DMS 273 (cell line): ENCODE data around the gene PLA2G6.

Experiments
- DNase-seq: peaks from one replicate; lab custom pipeline; 2025; ENCODE audit not compliant: unreplicated experiment; lab: John Stamatoyannopoulos, UW

Gene PLA2G6

DNA sequence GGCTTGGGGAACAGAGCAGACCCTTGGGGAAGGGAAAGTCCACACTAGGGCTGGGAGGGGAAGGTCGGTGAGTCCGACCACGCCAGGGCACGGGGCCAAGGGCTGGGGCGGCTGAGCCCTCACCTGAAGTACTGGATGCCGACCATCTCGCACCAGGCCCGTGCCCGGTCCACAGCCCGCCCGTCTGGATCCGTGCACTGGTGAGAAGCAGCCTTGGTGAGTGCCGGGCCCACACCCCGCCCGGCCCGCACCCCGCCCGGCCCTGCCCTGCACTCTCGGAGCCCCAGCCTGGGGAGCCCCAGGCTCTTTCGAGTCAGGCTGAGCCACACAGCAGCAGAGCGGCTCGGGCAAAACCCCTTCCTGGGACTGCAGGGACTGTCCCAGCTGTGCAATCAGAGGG is 69.2 kb downstream of the PLA2G6 start:
- no peak for DNase-seq

DNA sequence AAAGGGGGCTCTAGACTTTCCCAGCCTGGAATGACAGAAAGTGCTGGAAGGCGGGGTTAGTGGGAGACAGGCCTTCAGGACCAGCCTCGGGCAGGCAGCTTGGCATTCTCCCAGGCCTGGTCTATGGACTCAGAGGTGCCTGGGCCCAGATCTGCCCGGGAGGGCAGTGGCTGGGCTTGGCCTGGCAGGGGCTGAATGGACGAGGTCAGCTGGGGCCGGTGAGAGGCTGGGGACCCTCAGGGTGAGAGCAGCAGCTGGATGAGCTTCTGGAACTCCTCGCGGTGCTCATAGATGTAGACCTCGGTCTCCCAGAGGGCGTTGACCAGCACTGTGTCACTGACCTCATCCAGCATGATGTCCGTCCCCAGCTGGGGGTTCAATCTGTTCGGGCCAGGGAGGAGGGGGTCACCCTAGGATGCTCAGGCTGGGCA is 69.7 kb downstream of the PLA2G6 start:
- no peak for DNase-seq

DNA sequence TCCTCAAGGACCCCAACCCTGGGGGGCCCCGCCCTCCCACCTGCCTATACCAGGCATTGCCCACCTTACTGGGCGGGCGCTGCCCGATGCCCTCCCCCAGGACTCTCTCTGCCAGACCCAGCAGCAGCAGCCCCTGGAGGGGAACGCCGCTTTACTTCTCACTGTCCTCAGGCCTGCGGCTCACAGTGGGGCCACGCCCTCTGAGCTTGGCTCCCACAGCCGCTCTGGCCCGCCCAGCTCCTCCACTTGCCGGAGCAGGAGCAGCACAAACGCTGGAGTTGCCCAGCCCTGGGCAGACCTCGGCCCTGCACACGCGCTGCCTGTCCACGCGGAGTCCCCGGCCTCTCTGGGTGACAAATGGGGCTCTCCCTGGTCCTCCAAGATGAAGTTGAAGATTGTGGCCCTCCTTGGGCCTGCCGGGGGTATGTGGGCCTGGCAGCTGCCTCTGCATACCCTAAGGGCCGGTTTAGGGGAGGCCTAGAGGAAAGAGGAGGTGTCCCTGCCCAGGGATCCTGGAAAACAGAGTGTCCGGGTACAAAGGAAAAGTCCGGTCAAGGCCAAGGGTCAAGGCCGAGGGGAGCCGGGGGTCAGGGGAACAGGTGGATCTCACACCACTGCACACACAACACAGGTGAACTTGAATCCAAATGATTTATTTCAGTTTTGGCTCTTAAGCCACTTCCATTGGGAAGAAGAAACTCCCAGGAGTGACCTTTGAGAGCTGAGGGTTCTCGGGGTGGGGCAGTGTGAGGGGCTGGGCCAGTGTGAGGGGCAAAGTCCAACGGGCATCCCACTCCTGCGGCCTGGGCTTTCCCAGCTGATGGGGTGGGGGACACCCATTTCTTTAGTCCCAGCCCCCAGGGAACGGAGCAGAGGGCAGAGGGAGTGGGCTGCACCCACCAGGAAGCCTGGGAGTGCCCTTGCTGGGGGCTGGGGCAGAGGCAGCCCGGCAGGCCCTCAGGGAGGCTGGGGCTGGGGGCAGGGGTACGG is 70.5 kb downstream of the PLA2G6 start:
- DNase-seq: peak; percentile 52

DNA sequence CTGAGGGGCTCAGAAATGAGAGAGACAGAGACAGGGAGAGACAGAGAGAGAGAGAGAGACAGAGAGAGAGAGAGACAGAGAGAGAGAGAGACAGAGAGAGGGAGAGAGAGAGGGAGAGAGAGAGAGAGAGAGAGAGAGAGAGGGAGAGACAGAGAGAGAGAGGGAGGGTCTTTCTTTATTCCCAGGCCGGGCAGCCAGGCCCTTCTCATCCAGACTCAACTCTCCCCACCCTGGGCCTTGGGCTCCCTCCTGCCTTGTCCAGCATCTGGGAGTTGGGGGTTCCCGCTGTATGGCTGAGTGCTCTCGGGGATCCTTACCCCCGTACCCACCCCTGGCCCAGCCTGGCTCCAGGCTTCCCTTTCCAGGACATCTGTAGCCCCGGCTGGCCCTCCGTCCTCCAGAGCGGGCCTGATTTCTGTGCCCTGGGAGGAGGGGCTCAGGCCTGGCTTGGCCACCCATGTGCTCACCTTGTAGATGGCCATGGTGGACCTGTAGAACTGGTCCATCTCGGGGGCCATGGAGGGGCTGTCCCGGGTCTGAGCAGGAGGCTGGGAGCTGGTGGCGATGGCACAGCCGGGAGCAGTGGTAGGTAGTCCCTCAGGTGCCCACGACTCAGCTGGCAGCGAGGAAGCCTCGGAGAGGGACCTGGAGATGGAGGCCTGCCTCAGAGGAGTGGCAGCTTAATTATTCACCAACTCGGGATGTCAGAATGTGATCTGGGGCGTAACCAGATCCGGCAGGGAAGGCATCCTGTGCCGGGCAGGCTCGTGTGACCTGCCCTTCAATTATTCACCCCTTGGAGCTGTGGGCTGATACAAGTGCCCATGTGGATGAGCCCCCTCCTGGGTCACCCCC is 71.4 kb downstream of the PLA2G6 start, which contains the start of gene BAIAP2L2:
TSS of gene BAIAP2L2 (minus strand) at position 677 of the 855 bp plus-strand sequence. CDS start at position 518, 159 bp downstream.
- peak; percentile 51 for DNase-seq

DNA sequence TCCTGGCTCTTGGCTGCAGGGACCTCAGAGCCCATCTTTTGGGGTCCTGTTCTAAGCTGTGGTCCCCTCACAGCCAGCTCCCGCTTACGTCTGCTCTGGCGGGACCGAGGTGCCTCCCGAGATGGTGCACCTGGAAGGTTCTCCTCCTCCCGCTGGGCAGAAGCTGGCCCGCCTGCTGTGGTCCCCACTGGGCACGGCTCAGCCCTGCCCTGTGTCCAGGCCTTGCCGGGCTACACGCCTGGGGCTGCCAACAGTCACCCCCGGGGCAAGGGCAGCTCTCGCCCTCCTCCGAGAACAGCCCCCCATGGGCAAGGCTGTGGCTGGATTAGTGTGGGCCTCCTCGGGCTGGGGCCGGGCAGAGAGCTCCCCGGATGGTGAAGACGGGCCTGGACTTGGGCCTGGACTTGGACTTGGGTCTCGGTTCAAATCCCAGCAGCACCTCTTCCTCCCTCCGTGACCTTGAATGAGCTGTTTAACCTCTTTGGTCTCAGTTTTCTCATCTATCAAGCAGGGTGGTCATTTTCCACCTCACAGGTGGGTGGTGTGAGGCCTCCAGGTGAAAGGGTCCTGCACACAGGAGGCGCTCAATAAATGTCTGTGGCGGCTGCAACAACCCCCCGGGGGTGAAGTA is 72.1 kb downstream of the PLA2G6 start:
- DNase-seq: no peak

DNA sequence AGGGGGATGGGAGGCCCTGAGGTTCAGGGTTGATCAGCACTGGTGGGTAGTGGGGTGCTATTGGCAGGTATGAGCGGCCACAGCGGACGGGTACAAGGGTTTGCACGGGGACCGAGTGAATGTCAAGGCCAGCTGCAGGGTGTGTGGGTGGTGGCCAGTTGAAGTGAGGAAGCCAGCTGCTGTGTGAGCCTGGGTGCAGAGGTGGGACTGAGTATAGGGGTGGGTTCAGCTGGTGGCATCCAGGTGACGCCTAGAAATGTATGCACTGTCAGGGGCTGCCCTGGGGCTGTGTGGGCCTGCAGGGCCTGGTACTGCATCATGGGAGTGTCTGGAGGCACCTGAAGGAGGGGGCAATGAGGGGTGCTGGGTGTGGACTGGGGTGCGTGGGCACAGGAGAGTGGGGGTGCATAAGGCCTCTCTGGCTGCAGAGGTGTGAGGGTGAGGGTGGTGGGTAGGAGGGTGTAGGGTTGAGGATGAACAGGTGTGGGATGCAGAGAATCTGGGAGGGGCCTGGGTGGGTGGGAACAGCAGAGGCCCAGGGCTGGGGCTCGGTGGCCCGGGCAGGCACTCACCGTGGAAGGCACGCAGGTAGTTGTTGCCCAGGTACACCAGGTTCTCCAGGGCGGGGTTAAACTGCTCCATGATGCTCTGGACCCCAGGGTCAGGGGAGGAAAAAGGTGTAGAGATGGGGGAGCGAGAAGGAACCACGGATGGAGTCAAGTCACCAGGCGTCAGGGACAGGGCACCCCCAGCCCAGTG is 72.9 kb downstream of the PLA2G6 start:
- DNase-seq: no peak

DNA sequence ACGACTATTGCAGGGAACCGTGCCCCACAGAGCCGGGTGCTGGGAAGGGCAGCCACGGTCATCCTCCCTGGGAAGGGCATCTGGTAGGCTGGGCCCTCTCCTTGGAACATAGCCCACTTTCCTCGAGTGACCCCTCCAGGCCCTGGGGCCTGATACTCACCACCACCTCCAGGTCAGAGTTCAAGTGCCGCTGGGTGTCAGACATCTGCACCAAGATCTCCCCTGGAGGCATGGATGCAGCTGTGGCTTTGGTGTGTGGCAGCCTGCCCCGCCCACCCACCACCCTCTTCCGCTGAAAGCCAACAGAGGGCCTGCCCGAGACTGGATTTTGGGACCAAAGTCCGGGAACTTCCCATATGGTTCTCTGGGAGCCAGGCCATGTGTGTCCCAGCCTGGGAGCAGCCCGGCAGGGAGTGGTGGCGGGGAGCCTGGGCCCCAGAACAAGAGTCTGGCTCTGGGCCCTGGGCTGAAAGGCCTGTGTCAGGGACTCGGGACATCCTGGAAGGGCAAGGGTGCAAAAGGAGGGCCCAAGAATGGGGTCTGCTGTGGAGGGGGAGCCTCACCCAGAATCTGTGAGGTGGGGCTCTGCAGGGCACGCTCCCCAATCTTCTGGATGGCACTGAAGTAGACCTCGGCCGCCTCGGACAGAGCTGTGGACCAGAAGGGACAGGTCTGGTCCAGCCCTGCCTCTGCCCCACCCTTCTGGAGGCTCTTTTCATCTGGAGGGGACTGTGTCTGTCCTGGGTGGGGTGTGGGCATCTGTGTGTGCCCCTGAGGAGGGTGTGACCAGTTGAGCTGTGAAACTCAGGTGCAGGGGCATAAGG is 73.7 kb downstream of the PLA2G6 start:
- DNase-seq: peak; percentile 78

DNA sequence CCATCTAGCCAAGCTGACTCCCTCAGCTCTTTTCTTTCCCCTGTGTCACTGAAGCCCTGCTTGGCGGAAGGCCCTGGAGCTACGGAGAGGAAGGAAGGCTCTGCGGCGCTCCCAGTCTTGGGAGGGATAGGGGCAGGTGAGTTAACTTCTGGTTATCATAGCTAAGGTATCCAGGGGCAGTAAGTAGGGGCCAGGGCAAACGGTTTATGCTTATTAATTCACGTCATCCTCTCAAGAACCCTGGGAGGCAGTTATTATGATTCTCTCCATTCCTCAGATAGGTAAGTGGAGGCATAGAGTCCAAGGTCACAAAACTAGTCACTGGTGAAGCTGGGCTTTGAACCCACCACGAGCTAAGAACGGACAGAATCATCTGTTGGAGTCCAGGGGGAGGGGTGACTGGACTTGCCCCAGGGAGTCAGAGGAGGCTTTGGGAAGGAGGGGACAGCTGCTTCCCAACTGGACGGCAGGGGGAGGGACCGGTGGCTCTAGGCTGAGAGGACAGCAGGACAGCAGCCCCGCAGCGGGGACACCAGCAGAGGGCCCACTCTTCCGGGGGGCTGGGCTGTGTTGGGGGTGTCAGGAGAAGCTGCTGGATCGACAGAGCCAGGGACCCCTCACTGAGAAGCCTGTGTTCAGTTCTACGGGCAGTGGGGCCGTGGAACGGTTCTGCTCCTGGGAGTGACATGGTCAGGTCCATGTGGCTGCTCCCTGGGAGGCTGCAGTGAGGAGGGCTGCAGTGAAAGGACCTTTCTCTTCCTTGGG is 74.6 kb downstream of the PLA2G6 start:
- DNase-seq: no peak

DNA sequence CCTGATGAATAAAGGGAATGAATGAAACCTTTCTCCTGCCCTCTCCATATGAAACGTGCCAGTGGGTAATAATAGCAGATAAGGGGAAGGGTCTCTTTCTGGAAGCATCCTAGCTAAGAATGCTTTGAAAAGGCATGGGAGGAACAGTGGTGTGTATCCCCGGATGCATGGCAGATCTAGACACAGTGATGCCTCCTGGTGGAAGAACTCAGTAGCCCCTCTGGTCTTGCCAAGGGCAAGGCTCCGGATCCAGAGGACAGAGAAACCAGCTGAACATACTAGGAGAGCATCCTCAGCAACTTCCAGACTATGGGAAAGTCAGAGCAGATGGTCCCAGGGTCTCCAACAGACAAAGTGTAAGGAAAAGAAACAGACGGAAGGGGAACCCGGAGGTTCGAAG is 77.5 kb downstream of the PLA2G6 start:
- DNase-seq: peak; percentile 55

DNA sequence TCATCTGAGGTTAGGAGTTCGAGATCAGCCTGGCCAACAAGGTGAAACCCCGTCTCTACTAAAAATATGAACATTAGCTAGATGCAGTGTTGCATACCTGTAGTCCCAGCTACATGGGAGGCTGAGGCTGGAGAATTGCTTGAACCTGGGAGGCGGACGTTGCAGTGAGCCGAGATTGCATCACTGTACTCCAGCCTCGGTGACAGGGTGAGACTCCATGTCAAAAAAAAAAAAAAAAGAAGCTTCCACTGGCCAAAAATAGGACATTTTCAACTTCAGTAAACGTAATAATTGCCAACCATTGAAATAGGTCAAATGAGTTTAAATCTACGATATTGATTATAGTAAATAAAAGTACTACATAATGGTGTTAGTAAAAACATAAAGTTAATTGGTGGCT is 78.0 kb downstream of the PLA2G6 start:
- no peak for DNase-seq

DNA sequence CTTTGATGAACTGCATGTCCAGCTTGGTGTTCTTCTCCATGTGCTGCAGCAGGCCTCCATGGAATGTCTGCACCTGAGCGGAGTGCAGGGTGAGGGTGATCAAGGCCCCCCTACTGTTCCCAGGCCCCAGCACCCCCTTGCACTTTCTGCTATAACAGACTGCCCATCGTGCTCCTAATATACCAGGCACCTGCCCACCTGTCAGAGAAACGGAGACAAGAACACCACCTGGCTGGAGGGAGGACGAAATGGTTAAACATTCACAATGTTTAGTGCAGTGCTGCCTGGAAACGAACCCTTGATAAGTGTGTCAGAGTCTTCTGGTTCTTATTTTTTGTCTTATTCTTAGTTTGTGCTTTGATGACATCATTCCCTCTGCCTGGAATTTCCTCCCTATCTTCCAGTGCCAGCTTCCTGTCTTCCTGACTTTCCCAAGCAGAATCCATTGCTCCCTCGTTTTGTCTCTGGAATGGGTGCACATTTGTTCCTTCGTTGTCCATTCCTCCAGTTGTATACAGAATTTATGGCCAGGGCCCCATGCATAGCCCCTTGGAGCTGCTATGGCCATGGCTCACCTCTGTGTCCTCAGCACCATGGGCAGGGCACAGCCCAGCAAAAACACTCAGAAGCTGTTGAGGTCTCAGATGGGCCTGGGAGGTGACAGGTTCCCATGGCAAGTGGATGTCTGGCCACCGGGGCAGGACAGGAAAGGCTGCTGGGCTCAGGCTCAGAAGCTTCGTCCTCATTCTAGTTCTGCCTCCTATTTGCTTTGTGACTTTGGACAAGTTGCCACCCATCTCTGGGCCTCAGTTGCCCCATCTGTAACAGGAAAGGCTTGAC is 83.0 kb downstream of the PLA2G6 start:
- DNase-seq: no peak

DNA sequence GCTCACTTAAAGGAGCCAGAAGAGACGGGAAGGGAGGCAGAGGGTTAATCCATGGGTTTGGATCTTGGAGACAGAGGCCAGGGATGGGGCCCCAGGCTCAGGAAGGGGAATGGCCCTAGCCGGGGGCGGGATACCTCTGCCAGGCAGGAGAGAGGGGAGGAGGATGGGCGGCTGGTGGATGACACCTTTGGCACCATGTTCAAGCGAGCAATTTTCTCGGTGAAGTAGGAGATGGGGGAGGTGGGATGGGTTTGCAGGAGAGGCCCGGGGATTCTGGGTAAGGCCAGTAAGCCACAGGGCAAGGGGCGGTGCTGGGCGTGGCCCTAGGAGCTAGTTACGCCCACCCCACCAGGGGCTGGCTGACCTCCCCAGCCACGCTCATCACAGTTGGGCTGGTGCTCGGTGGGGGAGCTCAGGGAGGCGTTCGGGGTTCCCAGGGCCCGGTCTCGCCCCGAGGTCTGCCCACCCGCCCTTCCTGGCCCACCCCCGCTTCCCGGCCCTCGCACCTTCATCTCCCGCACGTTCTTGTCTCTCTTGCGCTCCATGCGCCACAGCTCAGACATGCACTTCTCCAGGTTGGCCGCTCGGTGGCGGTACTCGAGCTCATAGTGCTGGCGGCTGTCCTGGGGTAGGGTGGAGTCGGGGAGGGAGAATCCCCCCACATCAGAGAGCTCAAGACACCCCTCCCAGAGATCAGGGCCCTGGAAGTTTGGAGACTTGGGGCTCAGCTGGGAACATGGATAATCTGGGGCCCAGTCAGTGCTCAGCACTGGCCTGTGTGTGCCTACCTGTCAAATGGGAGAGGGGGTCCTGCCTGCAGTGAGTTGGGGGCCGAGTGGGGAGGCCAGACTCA is 83.8 kb downstream of the PLA2G6 start:
- DNase-seq: no peak

DNA sequence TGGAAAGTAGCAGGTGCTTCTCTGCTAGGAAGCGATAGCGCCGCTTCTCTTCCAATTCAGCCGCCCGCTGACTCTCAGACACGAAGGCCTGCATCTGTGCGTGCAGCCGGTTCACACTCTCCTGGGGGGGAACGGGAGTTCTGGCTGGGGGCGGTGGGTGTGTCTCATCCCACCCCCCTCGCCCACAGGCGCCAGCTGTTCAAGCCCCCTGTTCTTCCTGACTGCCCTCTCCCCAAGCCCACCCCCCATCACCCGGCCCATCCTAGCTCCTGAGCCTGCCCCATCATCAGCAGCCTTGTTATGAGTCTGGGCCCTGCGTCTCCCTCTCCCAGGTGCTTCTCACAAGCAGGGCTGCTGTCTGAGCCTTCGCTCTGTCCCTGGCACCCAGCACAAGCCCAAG is 84.6 kb downstream of the PLA2G6 start:
- DNase-seq: no peak

DNA sequence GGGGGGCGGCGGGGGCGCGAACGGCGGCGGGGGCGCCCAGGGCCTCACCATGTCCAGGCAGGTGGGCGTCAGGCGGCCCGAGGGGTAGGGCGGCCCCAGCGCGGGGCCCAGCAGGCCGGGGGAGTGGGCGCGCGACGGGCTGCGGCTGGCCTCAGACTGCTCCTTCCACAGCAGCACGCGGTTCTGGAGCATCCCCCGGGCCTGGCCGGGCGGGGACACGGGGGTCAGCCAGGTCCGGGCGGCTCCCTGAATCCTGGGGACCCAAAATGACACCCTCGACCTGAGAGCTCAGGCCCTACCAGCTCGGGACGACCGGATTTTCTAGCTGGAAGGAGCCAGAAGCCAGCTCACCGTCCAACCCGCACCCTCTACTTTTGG is 92.2 kb downstream of the PLA2G6 start:
- no peak for DNase-seq

DNA sequence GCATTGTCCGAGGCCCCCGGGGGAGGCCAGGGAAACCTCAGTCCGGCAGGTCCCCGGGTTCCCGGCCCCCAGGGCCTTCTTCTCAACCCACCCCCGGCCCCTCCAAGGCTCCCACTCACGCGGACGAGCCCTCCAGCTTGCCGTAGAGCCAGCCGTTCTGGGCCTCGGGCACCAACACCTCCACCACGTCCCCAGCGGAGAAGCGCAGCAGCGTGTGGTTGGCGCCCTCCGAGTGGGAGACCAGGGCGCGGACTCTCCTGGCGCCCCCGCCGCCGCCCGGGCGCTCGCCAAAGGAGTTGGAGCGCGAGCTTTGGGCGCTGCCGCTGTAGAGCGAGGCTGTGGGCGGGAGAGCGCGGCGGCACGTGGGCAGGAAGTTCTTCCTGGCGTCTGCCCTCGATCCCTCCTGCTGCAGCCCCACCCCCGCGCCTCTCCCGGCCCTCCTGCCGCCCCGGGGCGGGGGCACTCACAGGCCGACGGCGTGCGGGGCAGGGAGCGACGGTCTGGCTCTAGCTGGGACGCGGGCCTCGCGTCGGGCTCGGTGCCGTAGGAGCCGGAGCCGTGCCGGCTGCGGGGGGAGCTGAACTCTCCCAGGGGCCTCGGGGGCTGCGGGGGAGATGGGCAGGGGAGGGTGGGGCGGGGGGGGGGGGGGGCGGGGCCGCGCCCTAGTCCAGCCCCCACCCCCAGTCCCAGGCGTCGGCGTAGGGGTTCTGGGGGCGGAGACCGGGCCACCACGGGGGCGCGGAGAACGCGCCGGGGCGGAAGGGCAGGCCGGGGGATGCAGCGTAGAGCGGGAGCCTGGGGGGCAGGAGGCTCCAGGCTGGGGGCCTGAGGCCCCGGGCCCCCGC is 92.8 kb downstream of the PLA2G6 start:
- no peak for DNase-seq

DNA sequence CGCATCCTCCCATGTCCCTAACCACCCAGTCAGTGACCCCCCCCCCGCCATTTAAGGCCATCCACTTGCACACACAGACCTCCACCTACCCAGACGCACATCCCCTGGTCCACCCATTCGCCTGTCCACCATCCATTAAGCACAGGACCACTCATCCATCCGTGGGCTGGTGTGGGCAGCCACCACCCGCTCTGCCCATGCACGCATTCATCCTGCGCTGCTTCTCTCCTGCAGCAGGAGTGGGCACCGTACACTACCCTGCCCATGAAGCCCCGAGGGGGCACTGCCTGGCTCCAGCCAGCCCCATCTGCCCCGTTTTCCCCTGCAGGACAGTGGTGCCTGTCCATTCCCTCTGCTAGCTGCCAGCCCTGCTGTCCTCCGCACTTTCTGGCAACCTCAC is 93.8 kb downstream of the PLA2G6 start:
- no peak for DNase-seq
